SK-N-SH (cell line): ENCODE data around the gene LYPD4. TPM values are rescaled to one million over a fixed set of nuclear protein-coding genes. Genes with fewer than 3 reads are reported as not detected.

Experiments
- CTCF ChIA-PET: fragments of 300-600, 350-600 bp; formaldehyde crosslinking; extraction: SDS; loops from one replicate; lab custom pipeline; 2021; lab: Yijun Ruan, JAX
- POLR2A ChIA-PET: fragments of 350-600 bp; sonication (Branson Sonifier 250); formaldehyde crosslinking; extraction: SDS; loops from one replicate; lab custom pipeline; 2020; ENCODE audit warnings: antibody characterized with exemption, inconsistent platforms; lab: Yijun Ruan, JAX
- DNase-seq: peaks from one replicate; pipeline ENCODE4 v3.0.0; 2012
- H2AFZ ChIP-seq: fragments of 200-600 bp; sonication (generic); 2 replicates; pipeline ENCODE4 v1.8.1; 2016; ENCODE audit warnings: antibody characterized with exemption, mild to moderate bottlenecking, low read depth
- H3F3A ChIP-seq: fragments of 200-600 bp; sonication (generic); replicated peaks from 2 replicates; pipeline ENCODE3; 2016; ENCODE audit warnings: antibody characterized with exemption, mild to moderate bottlenecking; ENCODE audit not compliant: insufficient read depth
- H3K27ac ChIP-seq, 2 experiments: fragments of 200-500 bp in 1 of 2; fragments of 200-600 bp in 1 of 2; sonication (Bioruptor generic) in 1 of 2; sonication (generic), shearing (Covaris generic) in 1 of 2; 2 replicates each; pipeline versions ENCODE4 v1.5.1 to v1.6.1; 2014 to 2016; ENCODE audit warnings: low read depth in 2 of 2, inconsistent platforms in 1 of 2, low read length in 1 of 2, mild to moderate bottlenecking in 1 of 2, mixed read lengths in 1 of 2
- H3K27me3 ChIP-seq: fragments of 200-600 bp; sonication (generic), shearing (Covaris generic); 2 replicates; pipeline ENCODE4 v1.6.1; 2016; ENCODE audit warnings: mixed run types; ENCODE audit not compliant: insufficient read depth
- H3K36me3 ChIP-seq, 2 experiments: fragments of 200-500 bp in 1 of 2; fragments of 200-600 bp in 1 of 2; sonication (Bioruptor generic) in 1 of 2; sonication (generic) in 1 of 2; replicated peaks in 1 of 2; 2 replicates each; pipeline versions ENCODE3 to v1.5.1; 2014 to 2016; ENCODE audit warnings: low read length in 1 of 2, mild to moderate bottlenecking in 1 of 2; ENCODE audit not compliant: insufficient read depth in 2 of 2, control insufficient read depth in 1 of 2
- H3K4me1 ChIP-seq, 2 experiments: fragments of 200-500 bp in 1 of 2; fragments of 200-600 bp in 1 of 2; sonication (Bioruptor generic) in 1 of 2; sonication (generic), shearing (Covaris generic) in 1 of 2; 2 replicates each; pipeline versions ENCODE4 v1.5.1 to v1.6.1; 2014 to 2016; ENCODE audit warnings: low read depth in 1 of 2, low read length in 1 of 2, mixed run types in 1 of 2; ENCODE audit not compliant: insufficient read depth in 2 of 2, control insufficient read depth in 1 of 2
- H3K4me2 ChIP-seq: fragments of 200-600 bp; sonication (generic), shearing (Covaris generic); 2 replicates; pipeline ENCODE4 v1.6.1; 2017; ENCODE audit warnings: mixed run types
- H3K4me3 ChIP-seq, 2 experiments: fragments of 200-500 bp in 1 of 2; fragments of 200-600 bp in 1 of 2; sonication (Bioruptor generic) in 1 of 2; sonication (generic), shearing (Covaris generic) in 1 of 2; 2 replicates each; pipeline versions ENCODE4 v1.5.1 to v1.8.1; 2014 to 2016; ENCODE audit warnings: low read depth in 2 of 2, inconsistent platforms in 1 of 2, low read length in 1 of 2, mild to moderate bottlenecking in 1 of 2, mixed read lengths in 1 of 2, moderate library complexity in 1 of 2
- H3K79me2 ChIP-seq: fragments of 200-600 bp; sonication (generic); 2 replicates; pipeline ENCODE4 v1.8.1; 2017; ENCODE audit warnings: mild to moderate bottlenecking; ENCODE audit not compliant: insufficient read depth
- H3K9ac ChIP-seq: fragments of 200-600 bp; sonication (generic); 2 replicates; pipeline ENCODE4 v1.6.1; 2017; ENCODE audit warnings: mixed run types
- H3K9me2 ChIP-seq: fragments of 200-600 bp; sonication (generic); 2 replicates; pipeline ENCODE4 v1.6.1; 2017; ENCODE audit warnings: mixed run types
- H3K9me3 ChIP-seq: fragments of 200-600 bp; sonication (generic); 2 replicates; pipeline ENCODE4 v1.6.1; 2017; ENCODE audit warnings: mixed run types, mild to moderate bottlenecking, moderate library complexity
- H4K20me1 ChIP-seq: fragments of 200-600 bp; sonication (generic); 2 replicates; pipeline ENCODE4 v1.6.1; 2017; ENCODE audit warnings: mild to moderate bottlenecking, mixed run types; ENCODE audit not compliant: insufficient read depth
- FOXM1 ChIP-seq: IDR thresholded peaks from 2 replicates; pipeline ENCODE4 v1.4.0; 2012; ENCODE audit warnings: low read depth, mild to moderate bottlenecking
- GABPA ChIP-seq: IDR thresholded peaks from 2 replicates; pipeline ENCODE4 v1.4.0; 2012; ENCODE audit warnings: low read depth, mild to moderate bottlenecking
- MEF2A ChIP-seq: IDR thresholded peaks from 2 replicates; pipeline ENCODE4 v1.4.0; 2012; ENCODE audit warnings: low read depth, borderline replicate concordance
- MXI1 ChIP-seq: IDR thresholded peaks from 2 replicates; pipeline ENCODE4 v1.6.1; 2012; ENCODE audit warnings: mild to moderate bottlenecking, low read depth, low read length, improper control_type of control experiment
- NFIC ChIP-seq: IDR thresholded peaks from 2 replicates; pipeline ENCODE4 v1.4.0; 2012; ENCODE audit warnings: borderline replicate concordance
- NRF1 ChIP-seq: IDR thresholded peaks from 2 replicates; pipeline ENCODE4 v1.6.1; 2012; ENCODE audit warnings: low read depth, mild to moderate bottlenecking, low read length
- PBX3 ChIP-seq: IDR thresholded peaks from 2 replicates; pipeline ENCODE4; 2012
- POLR2AphosphoS5 ChIP-seq: IDR thresholded peaks from 2 replicates; pipeline ENCODE4 v1.6.1; 2012; ENCODE audit warnings: low read depth, low read length
- RAD21 ChIP-seq: IDR thresholded peaks from 2 replicates; pipeline ENCODE4 v1.6.1; 2012; ENCODE audit warnings: mild to moderate bottlenecking, low read length
- RXRA ChIP-seq: IDR thresholded peaks from 2 replicates; pipeline ENCODE4 v1.4.0; 2012; ENCODE audit warnings: low read depth, mild to moderate bottlenecking, borderline replicate concordance
- SIN3A ChIP-seq: IDR thresholded peaks from 2 replicates; pipeline ENCODE4 v1.6.1; 2012; ENCODE audit warnings: low read depth, mild to moderate bottlenecking, low read length, moderate library complexity, borderline replicate concordance
- TAF1 ChIP-seq: IDR thresholded peaks from 2 replicates; pipeline ENCODE4 v1.6.1; 2012; ENCODE audit warnings: low read depth, mild to moderate bottlenecking, low read length, moderate library complexity, borderline replicate concordance
- USF2 ChIP-seq: fragments of 150-350 bp; IDR thresholded peaks from 2 replicates; pipeline ENCODE4 v1.6.1; 2017; ENCODE audit warnings: antibody characterized with exemption, low read length, low read depth, borderline replicate concordance
- WGBS: methylation state at CpG from one replicate; pipeline ENCODE4 v1.1.6; 2017; ENCODE audit warnings: low lambda C conversion rate; 5-methylcytosine and 5-hydroxymethylcytosine counted together
- polyA plus RNA-seq, 3 experiments: library from polyadenylated mRNA; depleted of rRNA; stranded (reverse); fragments of >200 nt; gene quantifications; 2 replicates each; pipeline ENCODE4 v1.2.3, GENCODE V29; 2012
- TF ChIP-seq, protein P1 (sequence below): IDR thresholded peaks from 2 replicates; pipeline ENCODE4 v1.4.0; 2012; ENCODE audit warnings: low read depth, borderline replicate concordance
- TF ChIP-seq, protein P2 (sequence below): IDR thresholded peaks from 2 replicates; pipeline ENCODE4 v1.4.0; 2012; ENCODE audit warnings: low read depth

Gene LYPD4
- polyA plus RNA-seq, 1 of the 3 experiments (the other 2 are of a cell fraction), result not detected

DNA sequence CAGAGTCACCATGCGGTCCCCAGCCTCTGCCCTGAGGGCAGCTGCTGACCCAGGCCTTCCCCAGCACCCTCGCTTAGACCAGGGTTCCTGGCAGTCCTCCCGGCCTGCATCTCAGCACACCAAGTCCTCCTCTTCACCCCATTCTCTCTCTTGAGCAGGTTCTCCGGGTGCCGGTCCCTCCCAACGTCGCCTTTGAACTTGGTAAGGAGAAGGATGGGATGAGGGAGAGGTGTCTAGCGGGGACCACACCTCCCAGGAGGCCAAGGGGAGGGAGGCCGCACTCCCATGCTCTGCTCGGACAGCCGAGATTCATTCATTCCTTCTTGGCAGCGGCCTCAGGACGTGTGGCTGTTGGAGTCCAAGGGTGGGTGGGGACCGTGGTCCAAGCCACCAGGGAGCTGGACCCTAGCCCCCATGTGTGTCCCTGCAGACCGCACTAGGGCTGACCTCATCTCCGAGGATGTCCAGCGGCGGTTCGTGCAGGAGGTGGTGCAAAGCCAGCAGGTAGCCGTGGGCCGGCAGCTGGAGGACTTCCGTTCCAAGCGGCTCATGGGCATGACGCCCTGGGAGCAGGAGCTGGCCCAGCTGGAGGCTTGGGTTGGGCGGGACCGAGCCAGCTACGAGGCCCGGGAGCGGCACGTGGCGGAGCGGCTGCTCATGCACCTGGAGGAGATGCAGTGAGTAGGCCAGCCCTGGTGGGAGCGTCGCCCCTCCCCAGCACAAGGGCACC lies 47.9 kb upstream of the LYPD4 start:
- H3K9ac ChIP-seq, result no peak overlapping the region
- peaks cover 17% of the 10 kb centered on the region for H4K20me1 ChIP-seq
- H3K4me2 ChIP-seq, result no peak overlapping the region
- peaks cover 17 to 34% of the 10 kb centered on the region in 2 experiments for H3K36me3 ChIP-seq
- CTCF ChIA-PET, result interaction anchor here (0.5 to 1.2 kb wide), 2 partner anchors 10 to 42 kb away, joined by 3 to 5 read pairs; no protein-coding TSS in a partner anchor
- peaks cover 0 to under 1% of the 10 kb centered on the region in 2 experiments; a peak in 1 of 4 replicates for H3K4me1 ChIP-seq
- peaks cover 9% of the 10 kb centered on the region; the same call in 1 of the 2 replicates for H3K79me2 ChIP-seq
- TF ChIP-seq PBX3, result no peak
- no peak for TF ChIP-seq POLR2AphosphoS5
- TF ChIP-seq, protein P1, sequence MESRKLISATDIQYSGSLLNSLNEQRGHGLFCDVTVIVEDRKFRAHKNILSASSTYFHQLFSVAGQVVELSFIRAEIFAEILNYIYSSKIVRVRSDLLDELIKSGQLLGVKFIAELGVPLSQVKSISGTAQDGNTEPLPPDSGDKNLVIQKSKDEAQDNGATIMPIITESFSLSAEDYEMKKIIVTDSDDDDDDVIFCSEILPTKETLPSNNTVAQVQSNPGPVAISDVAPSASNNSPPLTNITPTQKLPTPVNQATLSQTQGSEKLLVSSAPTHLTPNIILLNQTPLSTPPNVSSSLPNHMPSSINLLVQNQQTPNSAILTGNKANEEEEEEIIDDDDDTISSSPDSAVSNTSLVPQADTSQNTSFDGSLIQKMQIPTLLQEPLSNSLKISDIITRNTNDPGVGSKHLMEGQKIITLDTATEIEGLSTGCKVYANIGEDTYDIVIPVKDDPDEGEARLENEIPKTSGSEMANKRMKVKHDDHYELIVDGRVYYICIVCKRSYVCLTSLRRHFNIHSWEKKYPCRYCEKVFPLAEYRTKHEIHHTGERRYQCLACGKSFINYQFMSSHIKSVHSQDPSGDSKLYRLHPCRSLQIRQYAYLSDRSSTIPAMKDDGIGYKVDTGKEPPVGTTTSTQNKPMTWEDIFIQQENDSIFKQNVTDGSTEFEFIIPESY, result no peak
- no peak for TF ChIP-seq RXRA
- no peak for TF ChIP-seq MEF2A
- TF ChIP-seq TAF1, result no peak
- TF ChIP-seq USF2, result no peak
- TF ChIP-seq SIN3A, result no peak
- no peak for TF ChIP-seq MXI1
- no peak for TF ChIP-seq NFIC
- TF ChIP-seq RAD21, result no peak
- TF ChIP-seq NRF1, result no peak
- TF ChIP-seq, protein P2, sequence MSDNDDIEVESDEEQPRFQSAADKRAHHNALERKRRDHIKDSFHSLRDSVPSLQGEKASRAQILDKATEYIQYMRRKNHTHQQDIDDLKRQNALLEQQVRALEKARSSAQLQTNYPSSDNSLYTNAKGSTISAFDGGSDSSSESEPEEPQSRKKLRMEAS, result no peak
- no peak for TF ChIP-seq FOXM1
- TF ChIP-seq GABPA, result no peak
- TF ChIP-seq, all 33 proteins: peak for 0
- Histone ChIP-seq H2AFZ (no peak overlapping the region), H3F3A (no peaks in the 10 kb centered on the region), H3K27ac (no peak overlapping the region), H3K9me2 (no peaks in the 10 kb centered on the region), H3K9me3 (no peaks in the 10 kb centered on the region), H3K27me3 (no peaks in the 10 kb centered on the region), H3K4me3 (no peak overlapping the region)
- POLR2A ChIA-PET, result interaction anchor here (1.6 kb wide), 1 partner anchor 20 kb away, joined by 3 read pairs; no protein-coding TSS in a partner anchor
- no peak for DNase-seq
- 95% methylated on average over 33 of the region's 34 CpGs for WGBS
